GM18951 (cell line): ENCODE data around the gene SCPEP1.
A peak's percentile ranks its signal among the peaks of the same experiment; 100 is the strongest.
"Not testable (repeated sequence)": the region's sequence is repeated elsewhere in the genome, so short reads cannot be mapped to it uniquely, and the experiment has no call there.

ENCODE experiments used
- POLR2A ChIP-seq: IDR thresholded peaks from 4 replicates; pipeline ENCODE4 v1.6.1; 2011; ENCODE audit warnings: mild to moderate bottlenecking; ENCODE audit not compliant: insufficient read length, insufficient read depth; ENCODE audit errors: extremely low read depth
- in situ Hi-C: fragments of 300-500 bp; cut with MboI; formaldehyde crosslinking; loops from one replicate; pipeline ENCODE4 v1.12.0; 2022; ENCODE audit warnings: low sequenced_read_pairs, mixed read lengths, inconsistent platforms; ENCODE audit not compliant: unreplicated experiment

Gene SCPEP1

DNA sequence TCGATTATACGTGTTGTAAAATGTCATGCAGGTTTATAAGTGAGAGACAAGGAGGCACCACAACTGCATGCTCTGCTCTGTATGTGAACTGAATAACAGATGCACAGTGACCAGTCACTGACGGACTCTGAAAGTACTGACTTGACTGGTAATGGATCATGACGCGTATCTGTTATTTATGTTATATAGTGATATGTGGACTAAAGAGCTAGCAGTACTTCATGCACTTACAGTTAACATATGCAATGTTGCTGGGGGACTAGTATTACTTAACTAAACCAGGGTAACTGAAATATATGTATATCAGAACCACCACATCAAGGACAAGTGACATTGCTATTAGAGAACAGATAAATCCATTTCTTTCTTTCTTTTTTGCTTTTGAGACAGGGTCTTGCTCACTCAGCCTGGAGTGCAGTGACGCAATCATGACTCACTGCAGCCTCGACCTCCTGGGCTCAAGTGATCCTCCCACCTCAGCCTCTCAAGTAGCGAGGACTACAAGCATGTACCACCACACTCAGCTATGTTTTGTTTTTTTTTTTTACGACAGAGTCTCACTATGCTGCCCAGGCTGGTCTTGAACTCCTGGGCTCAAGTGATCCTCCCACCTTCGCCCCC, 34.3 kb upstream of the SCPEP1 start:
- TF ChIP-seq POLR2A: no peak
- in situ Hi-C loops: no loop called here

DNA sequence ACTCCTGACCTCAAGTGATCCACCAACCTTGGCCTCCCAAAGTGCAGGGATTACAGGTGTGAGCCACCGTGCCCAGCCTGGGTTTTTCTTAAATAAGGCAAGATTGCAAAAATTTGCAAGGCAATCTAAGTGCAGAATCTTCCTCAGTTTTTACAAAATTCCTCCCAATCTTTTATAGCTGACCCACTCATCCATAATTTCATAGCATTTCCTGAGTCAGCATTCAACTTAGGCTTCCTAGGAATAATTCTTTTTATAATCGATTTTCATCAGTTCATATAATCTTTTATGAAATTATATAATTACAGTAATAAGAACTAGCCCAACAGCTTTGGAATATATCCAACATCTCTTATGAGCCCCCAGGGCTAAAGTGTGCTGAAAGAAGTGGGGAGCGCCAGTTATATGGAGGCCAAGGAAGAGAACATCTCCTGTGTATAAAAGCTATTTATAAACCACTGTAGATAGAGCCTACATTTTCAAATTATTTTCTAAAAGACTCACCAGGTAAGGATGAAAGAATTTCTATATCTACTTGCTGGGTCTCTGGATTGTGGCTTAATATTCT, 31.9 kb upstream of the SCPEP1 start:
- in situ Hi-C loops: no loop called here
- TF ChIP-seq POLR2A: no peak

DNA sequence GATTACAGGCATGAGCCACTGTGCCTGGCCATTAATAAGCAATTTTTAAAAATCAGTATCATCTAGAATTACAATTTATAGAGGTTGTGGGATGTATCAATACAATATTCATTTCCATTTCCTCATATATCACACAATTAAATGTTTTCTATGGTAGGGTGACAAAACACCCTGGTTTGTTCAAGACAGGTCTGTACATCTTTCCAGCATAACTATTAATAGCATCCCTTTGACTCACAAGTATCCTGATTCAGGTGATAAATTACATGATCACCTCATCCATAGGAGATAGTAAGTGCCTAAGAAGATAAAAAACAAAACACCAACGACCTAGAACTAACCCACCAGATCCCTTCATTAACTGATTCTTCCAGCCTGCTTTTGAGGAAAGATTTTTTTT, 30.2 kb upstream of the SCPEP1 start:
- in situ Hi-C loops: no loop called here

DNA sequence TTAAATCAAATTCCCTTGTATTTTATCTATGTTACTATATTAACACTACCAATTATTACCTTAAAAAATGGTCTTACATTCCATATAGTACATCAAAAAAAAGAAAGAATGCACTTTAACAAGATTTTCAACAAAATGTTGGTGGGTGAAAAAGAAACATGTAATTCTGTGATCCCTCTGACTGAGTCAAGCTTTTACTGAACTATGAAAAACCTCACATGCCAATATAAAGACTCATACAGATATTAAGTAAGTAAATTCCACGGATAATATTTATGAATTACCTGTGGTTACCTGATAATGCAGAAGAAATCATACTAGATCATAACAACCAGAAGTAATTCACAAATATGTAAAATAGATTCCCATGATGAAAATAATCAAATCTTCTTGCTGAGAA, 29.4 kb upstream of the SCPEP1 start:
- in situ Hi-C loops: no loop called here
- TF ChIP-seq POLR2A: no peak

More for the DNA sequence above, 30.2 kb upstream of the SCPEP1 start:
- no peak for TF ChIP-seq POLR2A

DNA sequence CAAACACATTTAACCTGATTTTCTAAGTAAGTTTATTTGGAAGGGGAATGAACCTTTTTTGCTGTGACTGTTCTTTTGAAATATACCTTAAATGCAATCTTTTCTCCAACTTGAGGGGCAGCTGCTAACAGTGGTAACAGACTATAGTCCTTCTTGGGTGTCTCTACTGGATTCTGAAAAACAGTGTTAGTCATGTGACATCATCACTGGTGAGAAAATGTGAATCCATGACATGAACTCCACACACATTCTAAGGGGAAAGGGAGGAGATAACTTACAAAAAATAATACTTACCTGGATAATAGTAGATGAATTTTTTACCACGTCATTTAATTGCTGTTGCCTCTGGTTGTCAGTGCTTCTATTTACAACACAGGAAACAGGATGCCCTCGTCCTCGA, 28.3 kb upstream of the SCPEP1 start:
- in situ Hi-C loops: no loop called here
- TF ChIP-seq POLR2A: no peak

DNA sequence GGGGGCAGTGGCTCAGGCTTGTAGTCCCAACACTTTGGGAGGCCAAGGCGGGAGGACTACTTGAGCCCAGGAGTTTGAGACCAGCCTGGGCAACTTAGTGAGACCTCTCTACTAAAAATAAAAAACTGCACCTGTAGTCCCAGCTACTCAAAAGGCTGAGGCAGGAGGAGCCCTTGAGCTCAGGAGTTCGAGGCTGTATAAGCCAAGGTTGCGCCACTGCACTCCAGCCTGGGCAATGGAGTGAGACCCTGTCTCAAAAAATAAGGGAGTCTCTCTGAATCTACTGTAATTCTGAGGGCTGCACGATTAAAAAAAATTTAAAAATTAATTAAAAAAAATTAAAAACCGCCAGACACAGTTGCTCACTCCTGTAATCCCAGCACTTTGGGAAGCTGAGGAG, 20.9 kb upstream of the SCPEP1 start:
- in situ Hi-C loops: no loop called here
- TF ChIP-seq POLR2A: no peak

DNA sequence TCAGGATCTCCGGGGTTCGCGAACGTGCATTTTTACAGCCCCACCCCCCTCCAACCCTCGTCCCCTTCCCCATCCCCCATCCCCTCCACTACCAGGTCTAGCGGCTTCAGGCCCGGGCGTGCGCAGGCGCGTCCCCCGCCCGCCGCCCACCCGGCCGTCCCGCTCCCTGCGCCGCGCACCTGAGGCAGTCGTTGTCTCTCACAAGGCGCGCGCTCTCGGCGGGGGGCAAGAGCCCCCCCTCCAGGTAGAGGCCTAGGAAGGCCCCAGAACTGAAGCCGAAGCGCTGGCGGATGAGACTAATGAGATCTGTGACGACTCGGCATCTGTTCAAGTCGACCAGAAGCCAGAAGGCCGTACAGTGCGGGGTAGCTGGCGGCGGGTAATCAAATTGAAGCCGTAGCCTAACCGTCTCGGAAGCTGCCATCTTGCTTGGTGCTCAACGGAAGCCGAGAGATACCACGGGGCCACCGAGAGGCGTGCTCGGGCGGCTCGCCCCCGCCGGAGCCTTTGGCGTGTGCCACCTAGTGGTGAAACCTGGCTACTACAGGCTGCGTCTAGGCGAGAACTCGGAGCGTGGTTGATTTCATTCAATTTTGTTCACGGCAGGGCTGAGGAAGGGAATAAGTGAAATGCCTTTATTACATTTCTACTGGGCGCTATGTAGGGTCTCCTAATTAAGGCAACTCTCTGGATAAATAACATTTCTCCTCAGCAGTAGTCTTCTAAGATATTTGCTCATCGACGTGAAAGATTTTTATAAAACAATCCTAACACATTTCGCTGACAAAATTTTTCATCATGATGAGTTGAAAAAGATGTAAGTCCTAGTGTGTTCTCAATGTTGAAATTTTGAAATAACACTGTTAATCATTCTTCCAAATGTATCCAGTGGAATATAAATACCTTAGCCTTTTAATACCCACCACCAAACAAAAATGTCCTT, 17.1 kb upstream of the SCPEP1 start, which contains the start of gene COIL:
TSS of gene COIL (minus strand) at position 455 of the 943 bp plus-strand sequence. CDS start at position 424, 31 bp downstream.
- in situ Hi-C loops: no loop called here
- TF ChIP-seq POLR2A: peak; percentile 74

DNA sequence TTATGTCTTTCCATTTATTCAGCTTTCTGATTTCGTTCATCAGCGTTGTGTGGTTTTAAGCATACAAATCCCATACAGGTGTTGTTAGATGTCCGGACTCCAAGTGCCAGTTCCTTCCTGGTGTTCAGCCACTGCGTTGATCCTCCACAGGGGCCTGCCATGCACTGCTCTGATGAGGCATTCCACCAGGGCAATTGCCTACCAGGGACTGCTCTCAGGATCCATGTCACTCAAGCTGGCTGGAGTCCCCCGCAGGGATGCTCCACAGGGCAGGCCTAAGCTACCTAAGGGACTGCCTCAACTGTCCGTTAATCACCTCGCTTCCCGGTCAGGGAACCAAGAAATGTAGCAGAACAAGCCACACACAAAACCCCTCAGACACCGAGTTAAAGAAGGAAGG, 12.7 kb upstream of the SCPEP1 start:
- in situ Hi-C loops: not testable (repeated sequence)

DNA sequence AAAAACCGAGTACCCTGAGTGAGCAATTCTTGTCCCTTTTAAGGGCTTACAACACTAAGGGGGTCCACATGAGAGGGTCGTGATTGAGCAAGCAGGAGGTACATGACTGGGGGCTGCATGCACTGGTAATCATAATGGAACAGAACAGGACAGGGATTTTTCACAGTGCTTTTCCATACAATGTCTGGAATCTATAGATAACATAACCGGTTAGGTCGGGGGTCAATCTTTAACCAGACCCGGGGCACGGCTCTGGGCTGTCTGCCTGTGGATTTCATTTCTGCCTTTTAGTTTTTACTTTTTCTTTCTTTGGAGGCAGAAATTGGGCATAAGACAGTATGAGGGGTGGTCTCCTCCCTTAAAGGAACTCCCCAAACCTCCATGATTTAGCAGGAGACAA, 12.2 kb upstream of the SCPEP1 start:
- in situ Hi-C loops: not testable (repeated sequence)

DNA sequence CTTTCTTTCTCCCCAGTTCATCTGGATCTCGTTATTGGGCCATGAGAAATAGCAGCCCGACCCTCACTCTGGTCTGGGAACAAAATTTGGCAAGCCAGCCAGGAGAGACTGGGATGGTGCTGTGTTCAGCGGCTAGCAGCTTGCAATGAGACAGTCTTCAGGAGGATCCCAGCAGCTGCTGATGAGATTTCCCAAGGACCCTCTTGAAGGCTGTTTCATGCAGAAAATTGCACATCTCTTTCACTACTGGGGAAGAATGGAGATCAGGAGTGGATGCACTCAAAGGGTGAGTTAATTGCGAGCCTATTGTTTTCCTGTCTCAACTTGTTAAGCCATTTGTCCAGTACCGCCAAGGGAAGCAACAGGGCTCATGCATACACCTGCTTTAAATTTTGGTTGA, 11.6 kb upstream of the SCPEP1 start:
- no peak for TF ChIP-seq POLR2A
- in situ Hi-C loops: no loop called here

DNA sequence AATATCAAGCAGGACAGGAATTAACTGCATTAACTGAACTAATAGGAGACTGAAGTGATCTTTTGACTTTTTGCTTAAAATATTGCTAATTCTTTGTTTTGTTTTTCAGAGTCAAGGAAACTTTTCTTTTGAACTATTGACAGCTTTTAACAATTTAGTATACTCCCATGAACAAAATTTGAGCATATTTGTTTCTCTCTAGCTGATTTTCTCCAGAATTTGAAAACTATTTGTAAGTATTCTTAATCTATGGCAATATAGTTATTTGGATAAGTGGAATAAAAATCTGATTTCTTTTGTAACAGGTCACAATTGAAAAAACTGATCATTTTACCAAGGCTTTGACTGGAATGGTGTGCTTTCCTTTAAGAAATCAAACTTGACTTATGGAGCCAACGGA, 7.0 kb upstream of the SCPEP1 start:
- in situ Hi-C loops: no loop called here
- TF ChIP-seq POLR2A: no peak

DNA sequence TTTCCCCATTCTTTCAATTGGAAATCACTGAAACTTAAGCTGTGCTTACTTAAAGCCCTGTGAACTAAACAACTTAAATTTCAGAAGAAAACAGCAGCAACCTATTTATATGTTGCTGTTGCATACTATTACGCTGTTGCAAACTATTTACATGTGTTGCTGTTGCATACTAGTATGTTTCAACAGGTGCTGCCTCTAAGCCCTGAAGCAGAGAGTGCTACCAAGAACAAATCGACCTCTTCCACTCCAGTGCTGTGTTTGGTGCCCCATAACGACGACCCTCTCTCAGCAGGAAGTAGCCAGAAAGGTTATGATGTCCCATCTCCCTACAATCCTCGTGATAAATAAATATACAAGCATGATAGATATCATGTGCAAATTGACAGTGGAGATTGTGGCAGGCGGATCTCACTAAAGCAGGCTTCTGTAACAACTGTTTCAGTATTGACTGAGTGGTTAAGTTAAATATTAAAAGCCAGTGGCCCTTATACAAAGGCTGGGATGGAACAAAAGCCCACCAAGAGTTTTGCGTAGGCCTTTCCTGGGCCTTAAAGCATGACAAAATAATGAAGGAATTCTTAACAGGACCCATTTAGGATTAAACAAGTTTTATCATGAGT, 5.7 kb upstream of the SCPEP1 start:
- no peak for TF ChIP-seq POLR2A
- in situ Hi-C loops: no loop called here

DNA sequence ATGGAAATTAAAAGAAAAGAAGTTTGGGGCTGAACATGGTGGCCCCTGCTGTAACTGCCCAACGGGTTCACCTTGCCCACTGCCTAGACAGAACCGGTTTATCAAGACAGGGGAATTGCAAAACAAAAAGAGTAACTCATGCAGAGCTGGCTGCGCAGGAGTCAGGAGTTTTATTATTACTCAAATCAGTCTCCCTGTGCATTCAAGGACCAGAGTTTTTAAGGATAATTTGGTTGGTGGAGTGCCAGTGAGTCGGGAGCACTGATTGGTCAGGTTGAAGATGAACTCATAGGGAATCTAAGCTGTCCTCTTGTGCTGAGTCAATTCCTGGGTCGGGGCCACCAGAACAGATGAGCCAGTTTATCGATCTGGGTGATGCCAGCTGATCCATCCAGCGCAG, 4.4 kb upstream of the SCPEP1 start:
- no peak for TF ChIP-seq POLR2A
- in situ Hi-C loops: no loop called here
